Testis (tissue), 3 donors: ENCODE data around the gene LMX1A. TPM values are rescaled to one million over a fixed set of nuclear protein-coding genes. Genes with fewer than 3 reads are reported as not detected.

ENCODE experiments used
- DNase-seq: peaks from one replicate; pipeline ENCODE4 v3.0.0-alpha.2; 2019
- H3K27ac ChIP-seq, 2 donors: fragments of 200-600 bp; sonication (generic); one replicate each; pipeline ENCODE4 v1.5.1; 2019
- H3K27me3 ChIP-seq: fragments of 200-600 bp; sonication (generic); one replicate; pipeline ENCODE4 v1.5.1; 2019
- H3K36me3 ChIP-seq: fragments of 200-600 bp; sonication (generic); one replicate; pipeline ENCODE4 v1.5.1; 2017; ENCODE audit warnings: low read depth; ENCODE audit errors: missing control alignments
- H3K4me1 ChIP-seq: fragments of 200-600 bp; sonication (generic); one replicate; pipeline ENCODE4 v1.5.1; 2019
- H3K4me3 ChIP-seq, 2 donors: fragments of 200-600 bp; sonication (generic); one replicate each; pipeline ENCODE4 v1.5.1; 2017 to 2019
- H3K9me3 ChIP-seq: fragments of 200-600 bp; sonication (generic); one replicate; pipeline ENCODE4 v1.5.1; 2017
- CTCF ChIP-seq, 3 experiments: fragments of 450-650 bp in 2 of 3; fragments of 200-600 bp in 1 of 3; sonication (generic) in 1 of 3; IDR thresholded peaks; one replicate each; pipeline ENCODE4 v1.5.1; 2016 to 2019; ENCODE audit warnings: antibody characterized with exemption in 3 of 3, mild to moderate bottlenecking in 2 of 3, moderate library complexity in 1 of 3
- POLR2A ChIP-seq: fragments of 450-650 bp; IDR thresholded peaks from one replicate; pipeline ENCODE4 v1.6.1; 2017; ENCODE audit warnings: antibody characterized with exemption, mild to moderate bottlenecking, moderate library complexity
- WGBS, 2 donors: methylation state at CpG; one replicate each; pipeline ENCODE4 v1.1.5; 2018; 5-methylcytosine and 5-hydroxymethylcytosine counted together
- intact Hi-C: fragments of 100-400 bp; cut with DNase I; formaldehyde crosslinking; loops from one replicate; pipeline ENCODE4 v1.15.1; 2023; ENCODE audit warnings: low total_unique reads
- polyA plus RNA-seq: library from polyadenylated mRNA; stranded (reverse); fragments of 350-450 nt; fragmentation: Illumina TruSeq; extraction: RNeasy Lipid Tissue Mini Kit (QIAGEN cat#74804); gene quantifications from one replicate; pipeline ENCODE4 v1.2.3, GENCODE V29; 2014; ENCODE audit warnings: low read depth, low replicate concordance; ENCODE audit not compliant: insufficient read depth
- total RNA-seq, 2 donors: library from RNA; depleted of rRNA; stranded (reverse); fragments of >200 nt; gene quantifications; one replicate each; pipeline ENCODE4 v1.2.3, GENCODE V29; 2016

LMX1A gene
- total and polyA plus RNA-seq, 3 donors from 2014 or later: 0.62 to 2.6 (median 0.94) TPM

DNA sequence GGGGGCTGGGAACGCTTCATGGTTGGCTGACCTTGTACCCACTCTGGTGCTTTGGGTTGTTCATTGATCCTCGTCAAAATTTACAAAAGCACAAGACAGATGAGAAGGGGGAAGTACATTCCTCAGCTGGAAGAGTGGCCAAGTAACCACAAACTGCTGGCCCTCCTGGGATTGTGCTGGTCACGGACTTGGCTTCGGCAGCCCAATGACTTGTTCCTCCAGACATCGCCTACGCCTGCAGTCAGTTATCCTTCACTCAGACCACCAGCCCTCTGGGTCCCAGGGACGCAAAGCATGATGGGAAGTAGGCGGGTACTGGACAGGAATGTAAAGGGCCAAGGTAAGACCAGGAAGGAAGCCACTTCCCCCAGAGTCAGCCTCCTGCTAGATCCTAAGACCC lies 53.1 kb downstream of the LMX1A start:
- 76 to 84% methylated on average over 8 of the region's 8 CpGs for WGBS, 2 donors
- intact Hi-C loops: no loop called here
- Histone ChIP-seq H3K27ac (no peak overlapping the region), H3K4me3 (no peak overlapping the region), H3K4me1 (no peaks in the 10 kb centered on the region), H3K9me3 (no peaks in the 10 kb centered on the region), H3K36me3 (no peaks in the 10 kb centered on the region), H3K27me3 (no peaks in the 10 kb centered on the region)
- TF ChIP-seq CTCF (IDR thresholded peaks at IDR 0.05): no peak
- TF ChIP-seq POLR2A: no peak
- no peak for DNase-seq

DNA sequence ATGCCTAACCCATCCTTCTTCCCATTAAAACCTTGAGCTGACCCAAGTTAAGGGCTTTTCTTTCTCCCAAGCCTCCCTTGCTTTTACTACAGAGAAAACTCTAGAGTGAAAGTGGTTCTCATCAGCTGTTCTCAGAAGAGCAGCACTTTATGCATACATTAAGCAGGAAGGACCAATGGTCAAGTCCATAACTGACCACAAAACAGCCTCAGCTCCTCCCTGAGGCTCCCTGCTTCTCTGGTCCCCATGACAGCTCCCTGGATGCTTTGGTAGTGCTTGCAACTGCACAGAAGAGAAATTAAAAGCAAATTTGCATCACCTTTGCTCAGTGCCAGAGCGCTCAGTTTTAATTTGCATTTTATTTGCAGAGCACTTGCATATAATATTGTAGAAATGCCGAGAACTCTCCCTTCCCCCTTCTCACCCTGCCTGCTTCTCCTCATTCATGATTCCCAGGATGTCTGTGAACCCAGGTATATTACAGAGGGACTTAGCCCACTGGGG lies 56.1 kb downstream of the LMX1A start:
- intact Hi-C loops: no loop called here
- Histone ChIP-seq H3K27me3 (no peaks in the 10 kb centered on the region), H3K27ac (no peak overlapping the region), H3K9me3 (no peaks in the 10 kb centered on the region), H3K4me1 (no peaks in the 10 kb centered on the region), H3K36me3 (no peaks in the 10 kb centered on the region), H3K4me3 (no peak overlapping the region)
- DNase-seq: no peak
- TF ChIP-seq POLR2A (no peak), CTCF (IDR thresholded peaks at IDR 0.05) (no peak)
- 89 to 97% methylated on average over 2 of the region's 2 CpGs for WGBS, 2 donors

DNA sequence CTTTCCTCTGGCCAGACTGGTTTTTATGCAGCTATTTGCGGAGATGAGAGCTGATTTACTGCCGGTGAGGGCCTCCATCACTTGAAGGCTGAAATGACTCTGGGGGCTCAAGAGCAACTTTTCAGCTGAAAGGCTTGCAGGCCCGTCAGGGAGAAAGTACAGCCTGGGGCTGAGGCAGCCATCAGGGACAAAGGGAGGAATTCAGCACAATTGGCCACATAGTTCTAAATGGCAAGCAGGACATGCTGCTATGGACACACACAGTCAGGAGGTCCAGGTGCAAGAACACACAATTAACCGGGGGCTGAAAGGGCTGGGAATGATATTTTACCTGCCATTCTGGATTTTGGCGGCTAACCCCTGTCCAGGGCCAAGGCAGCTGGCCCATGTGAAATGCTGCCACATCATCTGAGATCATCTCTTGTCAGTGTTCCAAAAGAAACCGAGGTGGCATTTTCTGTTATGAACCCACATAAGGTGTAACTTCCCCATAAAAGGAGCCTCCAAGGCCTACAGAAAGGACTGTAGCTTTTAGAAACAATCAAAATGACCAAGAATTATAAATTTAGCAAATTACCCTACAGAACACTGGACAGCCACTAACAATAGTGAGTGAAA lies 58.2 kb downstream of the LMX1A start:
- Histone ChIP-seq H3K4me1 (no peaks in the 10 kb centered on the region), H3K27ac (no peak overlapping the region), H3K27me3 (no peaks in the 10 kb centered on the region), H3K36me3 (no peaks in the 10 kb centered on the region), H3K9me3 (no peaks in the 10 kb centered on the region), H3K4me3 (no peak overlapping the region)
- TF ChIP-seq POLR2A: no peak
- no peak for TF ChIP-seq CTCF (IDR thresholded peaks at IDR 0.05)
- no peak for DNase-seq
- intact Hi-C loops: no loop called here
- 73 to 77% methylated on average over 6 of the region's 6 CpGs for WGBS, 2 donors

GRCh38 chr1:165296205-165296604 lies 60.3 kb downstream of the LMX1A start:
- no peaks in the 10 kb centered on the region for H3K27me3 ChIP-seq
- no peak overlapping the region for H3K27ac ChIP-seq
- H3K36me3 ChIP-seq: no peaks in the 10 kb centered on the region
- no peaks in the 10 kb centered on the region for H3K4me1 ChIP-seq
- intact Hi-C loops: no loop called here
- DNase-seq: no peak
- WGBS, 2 donors: 81 to 84% methylated on average over 2 to 4 of the region's 4 CpGs
- no peak overlapping the region for H3K4me3 ChIP-seq
- no peaks in the 10 kb centered on the region for H3K9me3 ChIP-seq
- no peak for TF ChIP-seq CTCF (IDR thresholded peaks at IDR 0.05)
- no peak for TF ChIP-seq POLR2A

- 88 to 89% methylated on average over 7 of the region's 7 CpGs for WGBS, 2 donors
- Histone ChIP-seq H3K36me3 (no peaks in the 10 kb centered on the region), H3K27me3 (no peaks in the 10 kb centered on the region), H3K4me3 (no peak overlapping the region), H3K27ac (no peak overlapping the region), H3K9me3 (no peaks in the 10 kb centered on the region), H3K4me1 (no peaks in the 10 kb centered on the region)
- intact Hi-C loops: no loop called here
- no peak for DNase-seq
- TF ChIP-seq CTCF (IDR thresholded peaks at IDR 0.05): no peak
Observed at GRCh38 chr1:165290148-165290547, 66.4 kb downstream of the LMX1A start.
